ENCODE results near the gene PHOX2B. TPM values are rescaled to one million over a fixed set of nuclear protein-coding genes. Genes with fewer than 3 reads are reported as not detected.

Gene PHOX2B
- polyA plus RNA-seq, 2 of the 4 experiments (the other 2 are of a cell fraction): not detected

- Histone ChIP-seq H3K9me3 (no peaks in the 10 kb centered on the region), H3K4me2 (peak overlapping the region; percentile 53), H3K27ac (no peak overlapping the region), H3K4me3 (peak overlapping the region; percentile 30; the same call in 1 of the 3 replicates), H3K4me1 (no peaks in the 10 kb centered on the region)
- WGBS (ENCODE audit: missing lambda C conversion rate): 63% methylated on average over 24 of the region's 37 CpGs
- DNase-seq (ENCODE audit: low read depth in 1 of 2, low spot score in 1 of 2) (no peak), FAIRE-seq (no peak), ATAC-seq (no peak)
- TF ChIP-seq CHD4 (IDR thresholded peaks at IDR 0.05; ENCODE audit: borderline replicate concordance) (no peak), HES2 (IDR thresholded peaks at IDR 0.05) (no peak), HDAC2 (IDR thresholded peaks at IDR 0.05) (no peak), CBX8 (IDR thresholded peaks at IDR 0.05) (no peak), CEBPB (IDR thresholded peaks at IDR 0.05) (no peak), POLR2AphosphoS2 (conservative IDR thresholded peaks at IDR 0.05; ENCODE audit: low read length) (no peak), REST (IDR thresholded peaks at IDR 0.05) (no peak), TP53 (CRISPR knock-in tag; IDR thresholded peaks at IDR 0.05) (no peak), ZSCAN20 (CRISPR knock-in tag; IDR thresholded peaks at IDR 0.05) (no peak), KDM5A (IDR thresholded peaks at IDR 0.05) (no peak), FOSB (CRISPR knock-in tag; IDR thresholded peaks at IDR 0.05) (no peak), SMC3 (IDR thresholded peaks at IDR 0.05) (no peak), SREBF2 (IDR thresholded peaks at IDR 0.05) (no peak), HEYL (CRISPR knock-in tag; IDR thresholded peaks at IDR 0.05) (no peak), CBX2 (IDR thresholded peaks at IDR 0.05; ENCODE audit: borderline replicate concordance, low read depth) (no peak), HOXB13 (CRISPR knock-in tag; IDR thresholded peaks at IDR 0.05; ENCODE audit: low read depth) (no peak), JUN (IDR thresholded peaks at IDR 0.05) (no peak), ZFP36 (IDR thresholded peaks at IDR 0.05; ENCODE audit: borderline replicate concordance, partially characterized antibody) (no peak), RFX5 (IDR thresholded peaks at IDR 0.05) (no peak)
- TF ChIP-seq, protein P1, sequence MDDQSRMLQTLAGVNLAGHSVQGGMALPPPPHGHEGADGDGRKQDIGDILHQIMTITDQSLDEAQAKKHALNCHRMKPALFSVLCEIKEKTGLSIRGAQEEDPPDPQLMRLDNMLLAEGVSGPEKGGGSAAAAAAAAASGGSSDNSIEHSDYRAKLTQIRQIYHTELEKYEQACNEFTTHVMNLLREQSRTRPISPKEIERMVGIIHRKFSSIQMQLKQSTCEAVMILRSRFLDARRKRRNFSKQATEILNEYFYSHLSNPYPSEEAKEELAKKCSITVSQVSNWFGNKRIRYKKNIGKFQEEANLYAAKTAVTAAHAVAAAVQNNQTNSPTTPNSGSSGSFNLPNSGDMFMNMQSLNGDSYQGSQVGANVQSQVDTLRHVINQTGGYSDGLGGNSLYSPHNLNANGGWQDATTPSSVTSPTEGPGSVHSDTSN (IDR thresholded peaks at IDR 0.05): no peak
- CTCF ChIA-PET: no interaction called here
- POLR2A ChIA-PET: no interaction called here
Measured at GRCh38 chr4:41746440-41747229, 1.9 kb downstream of the PHOX2B start.

DNA sequence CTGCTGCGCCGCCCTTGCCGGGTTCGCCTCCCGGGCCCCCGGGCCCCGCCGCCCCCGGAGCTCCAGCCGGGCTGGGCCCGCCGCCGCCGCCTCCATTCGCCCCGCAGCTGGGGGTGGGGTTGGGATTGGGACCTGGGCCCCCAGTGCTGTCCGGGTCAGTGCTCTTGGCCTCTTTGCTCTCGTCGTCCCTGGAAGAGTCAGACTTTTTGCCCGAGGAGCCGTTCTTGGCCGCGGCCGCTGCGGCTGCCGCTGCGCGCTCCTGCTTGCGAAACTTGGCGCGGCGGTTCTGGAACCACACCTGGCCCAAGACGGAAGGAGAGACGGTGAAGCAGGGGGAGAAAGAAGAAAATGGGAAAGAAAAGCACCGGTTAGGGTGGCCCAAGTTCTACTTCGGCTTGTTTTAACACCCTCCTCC, 2.5 kb downstream of the PHOX2B start:
- ATAC-seq: no peak
- Histone ChIP-seq H3K4me2 (peak overlapping the region; percentile 53), H3K4me1 (no peaks in the 10 kb centered on the region), H3K27ac (peak overlapping the region in 1 of 2 experiments; percentile 49; a peak in 1 of 6 replicates), H3K4me3 (peak overlapping the region; percentile 30; the same call in 1 of the 3 replicates), H3K9me3 (no peaks in the 10 kb centered on the region)
- DNase-seq (ENCODE audit: low read depth in 1 of 2, low spot score in 1 of 2): no peak
- WGBS (ENCODE audit: missing lambda C conversion rate): 44% methylated on average over 19 of the region's 36 CpGs
- ChIA-PET CTCF (no interaction called here), POLR2A (no interaction called here)
- no peak for FAIRE-seq
- TF ChIP-seq CBX8 (IDR thresholded peaks at IDR 0.05) (no peak), FOSB (CRISPR knock-in tag; IDR thresholded peaks at IDR 0.05) (no peak), RFX5 (IDR thresholded peaks at IDR 0.05) (no peak), TP53 (CRISPR knock-in tag; IDR thresholded peaks at IDR 0.05) (no peak), ELK1 (IDR thresholded peaks at IDR 0.05; ENCODE audit: low read depth, low read length) (no peak), CBX2 (IDR thresholded peaks at IDR 0.05; ENCODE audit: borderline replicate concordance, low read depth) (no peak), EP300 (IDR thresholded peaks at IDR 0.05) (no peak), BHLHE40 (IDR thresholded peaks at IDR 0.05; ENCODE audit: low read depth, low read length) (no peak), POLR2A (IDR thresholded peaks at IDR 0.05; ENCODE audit: low read length) (no peak), HOXA7 (CRISPR knock-in tag; IDR thresholded peaks at IDR 0.05) (no peak), ZC3H11A (IDR thresholded peaks at IDR 0.05) (no peak), ZFP36 (IDR thresholded peaks at IDR 0.05; ENCODE audit: borderline replicate concordance, partially characterized antibody) (no peak), MAZ (IDR thresholded peaks at IDR 0.05; ENCODE audit: borderline replicate concordance, low read depth, low read length) (no peak), EHMT2 (IDR thresholded peaks at IDR 0.05; ENCODE audit: low read depth) (no peak), HOXB5 (CRISPR knock-in tag; IDR thresholded peaks at IDR 0.05) (no peak), RAD21 (conservative IDR thresholded peaks at IDR 0.05 in 1 of 2, IDR thresholded peaks at IDR 0.05 in 1 of 2) (no peak)
- TF ChIP-seq, protein P2, sequence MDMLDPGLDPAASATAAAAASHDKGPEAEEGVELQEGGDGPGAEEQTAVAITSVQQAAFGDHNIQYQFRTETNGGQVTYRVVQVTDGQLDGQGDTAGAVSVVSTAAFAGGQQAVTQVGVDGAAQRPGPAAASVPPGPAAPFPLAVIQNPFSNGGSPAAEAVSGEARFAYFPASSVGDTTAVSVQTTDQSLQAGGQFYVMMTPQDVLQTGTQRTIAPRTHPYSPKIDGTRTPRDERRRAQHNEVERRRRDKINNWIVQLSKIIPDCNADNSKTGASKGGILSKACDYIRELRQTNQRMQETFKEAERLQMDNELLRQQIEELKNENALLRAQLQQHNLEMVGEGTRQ (IDR thresholded peaks at IDR 0.05): no peak

Data from A549 (cell line).